ENCODE results near the gene FAM8A1.
A peak's percentile ranks its signal among the peaks of the same experiment; 100 is the strongest.
"Not testable (repeated sequence)": the region's sequence is repeated elsewhere in the genome, so short reads cannot be mapped to it uniquely, and the experiment has no call there.

Gene FAM8A1

GRCh38 chr6:17599877-17600526, at the start of gene FAM8A1:
Gene FAM8A1 (plus strand): TSS chr6:17600302. CDS start chr6:17600410, 108 bp downstream.
- DNase-seq = peak; percentile 90

GRCh38 chr6:17551383-17551958, 48.6 kb upstream of the FAM8A1 start:
- DNase-seq = no peak

GRCh38 chr6:17552861-17553260, 47.2 kb upstream of the FAM8A1 start:
- no peak for DNase-seq

GRCh38 chr6:17556014-17556413, 44.1 kb upstream of the FAM8A1 start:
- no peak for DNase-seq

- DNase-seq = no peak
Observed at GRCh38 chr6:17562636-17563035, 37.5 kb upstream of the FAM8A1 start.

GRCh38 chr6:17565399-17565798, 34.7 kb upstream of the FAM8A1 start:
- DNase-seq = no peak

- DNase-seq = peak; percentile 67
Observed at GRCh38 chr6:17574866-17575560, 25.1 kb upstream of the FAM8A1 start.

- DNase-seq = no peak
Observed at GRCh38 chr6:17577059-17577458, 23.0 kb upstream of the FAM8A1 start.

GRCh38 chr6:17580518-17581048, 19.5 kb upstream of the FAM8A1 start:
- DNase-seq = peak; percentile 56

- DNase-seq = not testable (repeated sequence)
Observed at GRCh38 chr6:17581282-17581681, 18.8 kb upstream of the FAM8A1 start.

GRCh38 chr6:17583811-17584210, 16.3 kb upstream of the FAM8A1 start:
- no peak for DNase-seq

- peak; percentile 75 for DNase-seq
Observed at GRCh38 chr6:17584241-17584803, 15.8 kb upstream of the FAM8A1 start.

- no peak for DNase-seq
Observed at GRCh38 chr6:17585766-17586490, 14.2 kb upstream of the FAM8A1 start.

- not testable (repeated sequence) for DNase-seq
Observed at GRCh38 chr6:17586623-17587022, 13.5 kb upstream of the FAM8A1 start.

GRCh38 chr6:17588011-17588410, 12.1 kb upstream of the FAM8A1 start:
- DNase-seq = no peak

- DNase-seq = peak; percentile 86
Observed at GRCh38 chr6:17589406-17590096, 10.6 kb upstream of the FAM8A1 start.

GRCh38 chr6:17591287-17591686, 8.8 kb upstream of the FAM8A1 start:
- DNase-seq = no peak

GRCh38 chr6:17593246-17593645, 6.9 kb upstream of the FAM8A1 start:
- no peak for DNase-seq

- no peak for DNase-seq
Observed at GRCh38 chr6:17596085-17596484, 4.0 kb upstream of the FAM8A1 start.

GRCh38 chr6:17600527-17601385, 654 bp downstream of the FAM8A1 start:
- peak; percentile 28 for DNase-seq

GRCh38 chr6:17601386-17601703, 1.2 kb downstream of the FAM8A1 start:
- DNase-seq = no peak

All from fibroblast of skin of right biceps (primary cell).